ENCODE measurements around the gene LMO7.
"Not testable (repeated sequence)": the region's sequence is repeated elsewhere in the genome, so short reads cannot be mapped to it uniquely, and the experiment has no call there.

The LMO7 gene

GRCh38 chr13:75782985-75783384, 146.9 kb downstream of the LMO7 start:
- no peak for DNase-seq

GRCh38 chr13:75784003-75784402, 147.9 kb downstream of the LMO7 start:
- no peak for DNase-seq

GRCh38 chr13:75785130-75785529, 149.0 kb downstream of the LMO7 start:
- DNase-seq: no peak

GRCh38 chr13:75787249-75787928, 151.3 kb downstream of the LMO7 start:
- no peak for DNase-seq

- DNase-seq: no peak
Observed at GRCh38 chr13:75788481-75788981, 152.4 kb downstream of the LMO7 start.

GRCh38 chr13:75789451-75790197, 153.5 kb downstream of the LMO7 start:
- no peak for DNase-seq

- no peak for DNase-seq
Observed at GRCh38 chr13:75790198-75790970, 154.3 kb downstream of the LMO7 start.

GRCh38 chr13:75792526-75793187, 156.5 kb downstream of the LMO7 start:
- DNase-seq: no peak

GRCh38 chr13:75793188-75793567, 157.0 kb downstream of the LMO7 start:
- DNase-seq: not testable (repeated sequence)

- no peak for DNase-seq
Observed at GRCh38 chr13:75794663-75795062, 158.5 kb downstream of the LMO7 start.

GRCh38 chr13:75795274-75795673, 159.1 kb downstream of the LMO7 start:
- DNase-seq: no peak

- no peak for DNase-seq
Observed at GRCh38 chr13:75796825-75797224, 160.7 kb downstream of the LMO7 start.

- DNase-seq: no peak
Observed at GRCh38 chr13:75797239-75797638, 161.1 kb downstream of the LMO7 start.

- DNase-seq: no peak
Observed at GRCh38 chr13:75797719-75798118, 161.6 kb downstream of the LMO7 start.

- DNase-seq: no peak
Observed at GRCh38 chr13:75798353-75799255, 162.5 kb downstream of the LMO7 start.

GRCh38 chr13:75800545-75800944, 164.4 kb downstream of the LMO7 start:
- no peak for DNase-seq

GRCh38 chr13:75801388-75801945, 165.3 kb downstream of the LMO7 start:
- DNase-seq: no peak

- no peak for DNase-seq
Observed at GRCh38 chr13:75802161-75802560, 166.0 kb downstream of the LMO7 start.

- no peak for DNase-seq
Observed at GRCh38 chr13:75803164-75803611, 167.1 kb downstream of the LMO7 start.

GRCh38 chr13:75804054-75804453, 167.9 kb downstream of the LMO7 start:
- DNase-seq: no peak

GRCh38 chr13:75804605-75805004, 168.5 kb downstream of the LMO7 start:
- DNase-seq: no peak

- no peak for DNase-seq
Observed at GRCh38 chr13:75806117-75806516, 170.0 kb downstream of the LMO7 start.
